MCF 10A (cell line): ENCODE results near the gene COX18. TPM values are rescaled to one million over a fixed set of nuclear protein-coding genes. Genes with fewer than 3 reads are reported as not detected.

Experiments used
- BruUV-seq: library from RNA; stranded (reverse); fragments of 400-500 nt; replicated peaks from 2 replicates; lab custom pipeline; 2021; lab: Mats Ljungman, UMichigan
- CTCF ChIA-PET: fragments of 300-600 bp; sonication (Branson Sonifier 250); formaldehyde crosslinking; extraction: SDS; loops from one replicate; lab custom pipeline; 2021; ENCODE audit warnings: antibody characterized with exemption, inconsistent platforms; lab: Yijun Ruan, JAX
- POLR2A ChIA-PET: fragments of 300-600, 350-650 bp; sonication (Branson Sonifier 250); formaldehyde crosslinking; extraction: SDS; loops from one replicate; lab custom pipeline; 2020; ENCODE audit warnings: antibody characterized with exemption, inconsistent platforms; lab: Yijun Ruan, JAX
- DNase-seq: peaks from one replicate; pipeline ENCODE4 v3.0.0-alpha.2; 2018; ENCODE audit not compliant: unreplicated experiment
- H3K27ac Mint-ChIP-seq: one replicate; pipeline ENCODE4 v1.8.0; 2022; ENCODE audit warnings: mild to moderate bottlenecking, low read depth, mixed read lengths; ENCODE audit not compliant: unreplicated experiment
- H3K27me3 Mint-ChIP-seq: one replicate; pipeline ENCODE4 v1.8.0; 2022; ENCODE audit warnings: mixed read lengths; ENCODE audit not compliant: insufficient read depth, unreplicated experiment
- H3K36me3 Mint-ChIP-seq: one replicate; pipeline ENCODE4 v1.8.0; 2022; ENCODE audit warnings: mild to moderate bottlenecking, moderate library complexity, mixed read lengths; ENCODE audit not compliant: insufficient read depth, unreplicated experiment
- H3K4me1 Mint-ChIP-seq: one replicate; pipeline ENCODE4 v1.8.0; 2022; ENCODE audit warnings: mixed read lengths; ENCODE audit not compliant: insufficient read depth, unreplicated experiment
- H3K4me3 Mint-ChIP-seq: one replicate; pipeline ENCODE4 v1.8.0; 2022; ENCODE audit warnings: mild to moderate bottlenecking, moderate library complexity, mixed read lengths; ENCODE audit not compliant: unreplicated experiment
- H3K9me3 Mint-ChIP-seq: one replicate; pipeline ENCODE4 v1.8.0; 2022; ENCODE audit warnings: mixed read lengths; ENCODE audit not compliant: unreplicated experiment
- intact Hi-C: fragments of 100-400 bp; cut with micrococcal nuclease; formaldehyde crosslinking; loops from 2 replicates; pipeline ENCODE4 v1.14.1; 2022
- total RNA-seq: library from RNA; stranded (reverse); gene quantifications from 2 replicates; pipeline ENCODE4 v1.2.3, GENCODE V29; 2022
- TF ChIP-seq, protein P1 (sequence below): fragments of 200-600 bp; IDR thresholded peaks from one replicate; pipeline ENCODE4 v1.8.0; 2022; ENCODE audit warnings: antibody characterized with exemption, mild to moderate bottlenecking; ENCODE audit not compliant: unreplicated experiment

The COX18 gene
- total RNA-seq, 1 experiment from 2014 or later: 19.1 TPM

DNA sequence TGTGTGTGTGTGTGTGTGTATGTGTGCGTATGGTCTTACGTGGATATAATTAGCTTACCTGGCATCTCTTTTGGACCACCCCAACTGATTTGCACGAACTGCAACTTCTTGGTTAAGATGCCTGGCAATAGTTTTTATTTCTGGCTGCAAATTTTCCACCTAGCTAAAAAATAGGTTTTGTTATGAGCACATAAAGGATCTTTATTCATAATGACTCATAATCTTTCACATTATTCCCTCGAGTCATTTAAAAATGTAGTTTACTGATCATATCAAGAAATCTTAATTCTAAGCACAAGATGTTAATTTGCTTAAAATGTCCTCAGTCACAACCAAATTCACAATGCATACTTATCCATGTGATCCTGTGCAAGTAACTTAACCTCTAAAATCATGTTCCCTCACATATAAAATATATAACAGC is 1.5 kb downstream of the COX18 start:
- no TSS peak for BruUV-seq
- Mint-ChIP-seq H3K27ac (peak overlapping the region; percentile 86), H3K4me3 (peak overlapping the region; percentile 81), H3K36me3 (peaks cover 46% of the 10 kb centered on the region), H3K4me1 (peaks cover 9% of the 10 kb centered on the region), H3K27me3 (no peaks in the 10 kb centered on the region), H3K9me3 (no peaks in the 10 kb centered on the region)
- POLR2A ChIA-PET: interaction anchor here (0.5 to 6.3 kb wide), 4 partner anchors 9 to 1032 kb away, joined by 3 to 78 read pairs (median 3); partner anchors contain the start of gene ANKRD17
- CTCF ChIA-PET: no interaction called here
- peak; percentile 19 for DNase-seq
- TF ChIP-seq, protein P1, sequence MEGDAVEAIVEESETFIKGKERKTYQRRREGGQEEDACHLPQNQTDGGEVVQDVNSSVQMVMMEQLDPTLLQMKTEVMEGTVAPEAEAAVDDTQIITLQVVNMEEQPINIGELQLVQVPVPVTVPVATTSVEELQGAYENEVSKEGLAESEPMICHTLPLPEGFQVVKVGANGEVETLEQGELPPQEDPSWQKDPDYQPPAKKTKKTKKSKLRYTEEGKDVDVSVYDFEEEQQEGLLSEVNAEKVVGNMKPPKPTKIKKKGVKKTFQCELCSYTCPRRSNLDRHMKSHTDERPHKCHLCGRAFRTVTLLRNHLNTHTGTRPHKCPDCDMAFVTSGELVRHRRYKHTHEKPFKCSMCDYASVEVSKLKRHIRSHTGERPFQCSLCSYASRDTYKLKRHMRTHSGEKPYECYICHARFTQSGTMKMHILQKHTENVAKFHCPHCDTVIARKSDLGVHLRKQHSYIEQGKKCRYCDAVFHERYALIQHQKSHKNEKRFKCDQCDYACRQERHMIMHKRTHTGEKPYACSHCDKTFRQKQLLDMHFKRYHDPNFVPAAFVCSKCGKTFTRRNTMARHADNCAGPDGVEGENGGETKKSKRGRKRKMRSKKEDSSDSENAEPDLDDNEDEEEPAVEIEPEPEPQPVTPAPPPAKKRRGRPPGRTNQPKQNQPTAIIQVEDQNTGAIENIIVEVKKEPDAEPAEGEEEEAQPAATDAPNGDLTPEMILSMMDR: no peak
- intact Hi-C loops: no loop called here

DNA sequence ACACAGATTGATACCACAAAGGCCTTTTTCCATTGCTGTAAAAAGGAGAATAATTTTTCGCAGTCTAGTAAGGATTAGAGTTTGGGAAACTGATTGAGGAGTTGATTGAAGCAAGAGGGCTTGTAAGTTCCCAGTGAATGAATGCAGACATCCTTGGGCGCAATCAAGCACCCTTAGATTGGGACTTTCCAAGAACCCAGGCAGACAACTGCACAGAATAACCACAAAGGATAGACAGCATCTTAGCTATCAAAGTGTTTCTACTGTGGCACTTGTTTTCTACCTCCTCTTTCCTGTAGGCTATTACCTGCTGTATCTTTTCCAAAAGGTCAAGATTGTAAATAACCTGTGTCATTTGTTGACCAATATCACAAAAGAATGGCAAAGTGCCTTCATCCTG is 2.6 kb downstream of the COX18 start:
- POLR2A ChIA-PET: interaction anchor here (1.1 to 6.3 kb wide), 2 partner anchors 10 to 192 kb away, joined by 7 to 78 read pairs; partner anchors contain the start of gene ANKRD17
- Mint-ChIP-seq H3K4me3 (no peak overlapping the region), H3K27ac (no peak overlapping the region)

DNA sequence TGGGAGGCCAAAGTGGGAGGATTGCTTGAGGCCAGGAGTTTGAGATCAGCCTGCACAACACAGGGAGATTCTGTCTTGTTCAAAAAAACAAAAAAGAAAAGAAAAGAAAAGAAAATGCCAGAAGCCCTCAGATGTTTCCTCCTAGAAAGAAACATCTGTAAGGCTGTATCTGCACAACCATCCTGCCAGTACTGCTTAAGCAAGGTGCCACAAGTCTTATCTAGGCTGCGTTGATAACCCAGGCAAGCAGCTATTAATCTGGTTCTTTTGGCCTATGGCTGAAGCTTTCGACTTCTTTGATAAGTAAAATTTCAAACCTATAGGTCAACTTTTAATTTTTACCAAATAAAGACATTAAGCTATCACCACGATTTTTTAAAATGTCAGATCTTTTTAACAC is 3.1 kb downstream of the COX18 start:
- Mint-ChIP-seq H3K36me3 (peaks cover 47% of the 10 kb centered on the region), H3K9me3 (no peaks in the 10 kb centered on the region), H3K27me3 (no peaks in the 10 kb centered on the region), H3K4me3 (no peak overlapping the region), H3K27ac (no peak overlapping the region), H3K4me1 (peaks cover 9% of the 10 kb centered on the region)
- TF ChIP-seq, protein P1: no peak
- BruUV-seq: no TSS peak
- intact Hi-C loops: no loop called here
- CTCF ChIA-PET: interaction anchor here (0.8 kb wide), 1 partner anchor 191 kb away, joined by 4 read pairs; no protein-coding TSS in a partner anchor
- POLR2A ChIA-PET: interaction anchor here (1.1 to 6.3 kb wide), 2 partner anchors 9 to 193 kb away, joined by 7 to 78 read pairs; partner anchors contain the start of gene ANKRD17
- no peak for DNase-seq

More for the DNA sequence above, 2.6 kb downstream of the COX18 start:
- no peak for DNase-seq
- peaks cover 9% of the 10 kb centered on the region for H3K4me1 Mint-ChIP-seq
- TF ChIP-seq, protein P1: no peak
- no peaks in the 10 kb centered on the region for H3K9me3 Mint-ChIP-seq
- CTCF ChIA-PET: interaction anchor here (0.6 to 0.8 kb wide), 2 partner anchors 190 to 193 kb away, joined by 3 to 4 read pairs; no protein-coding TSS in a partner anchor
- intact Hi-C loops: no loop called here
- BruUV-seq: no TSS peak
- H3K27me3 Mint-ChIP-seq: no peaks in the 10 kb centered on the region
- peaks cover 47% of the 10 kb centered on the region for H3K36me3 Mint-ChIP-seq

DNA sequence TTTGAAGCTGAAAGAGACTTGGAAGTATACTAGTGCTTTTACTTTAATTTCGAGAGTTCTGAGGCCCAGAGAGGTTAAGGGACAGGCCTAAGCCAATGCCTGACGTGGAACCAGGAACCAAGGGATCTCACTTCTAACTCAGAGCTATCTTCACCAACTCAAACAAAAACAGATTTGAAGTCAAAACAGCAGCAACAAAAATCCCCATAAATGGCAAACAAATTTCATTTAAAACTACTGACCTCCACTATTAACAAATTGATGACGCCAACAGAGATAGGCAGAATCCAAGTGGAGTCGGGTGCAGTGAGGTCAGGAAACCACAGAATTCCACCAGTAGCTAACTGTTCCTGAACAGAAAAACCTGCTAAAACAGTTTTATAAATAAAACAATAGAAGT is 5.0 kb downstream of the COX18 start:
- Mint-ChIP-seq H3K27ac (no peak overlapping the region), H3K4me3 (no peak overlapping the region), H3K9me3 (no peaks in the 10 kb centered on the region), H3K4me1 (peaks cover 9% of the 10 kb centered on the region), H3K27me3 (no peaks in the 10 kb centered on the region), H3K36me3 (peaks cover 62% of the 10 kb centered on the region)
- POLR2A ChIA-PET: no interaction called here
- TF ChIP-seq, protein P1: no peak
- DNase-seq: no peak
- CTCF ChIA-PET: interaction anchor here (0.7 kb wide), 1 partner anchor 670 kb away, joined by 3 read pairs; no protein-coding TSS in a partner anchor
- BruUV-seq: no TSS peak
- intact Hi-C loops: no loop called here
